Panc1 (cell line): ENCODE measurements around the gene CASR.

ENCODE experiments used
- CTCF ChIP-seq: fragments of 450-650 bp; IDR thresholded peaks from 2 replicates; pipeline ENCODE4 v1.5.1; 2017; ENCODE audit warnings: mild to moderate bottlenecking
- REST ChIP-seq, 2 experiments: IDR thresholded peaks; 2 replicates each; pipeline ENCODE4 v1.6.1; 2011 to 2012; ENCODE audit warnings: low read depth in 2 of 2, control low read depth in 1 of 2, low read length in 1 of 2, mild to moderate bottlenecking in 1 of 2, moderate library complexity in 1 of 2; ENCODE audit not compliant: insufficient read depth in 1 of 2
- TCF7L2 ChIP-seq: IDR thresholded peaks from 2 replicates; pipeline ENCODE4 v1.6.1; 2011; ENCODE audit warnings: mild to moderate bottlenecking, low read depth, low read length, inconsistent platforms

- TF ChIP-seq CTCF: no peak
- no peak for TF ChIP-seq REST (IDR thresholded peaks at IDR 0.05; ENCODE audit: insufficient read depth in 1 of 2, low read depth in 2 of 2, low read length in 1 of 2)
- no peak for TF ChIP-seq TCF7L2
Observed at GRCh38 chr3:122273498-122273897, 90.0 kb downstream of the CASR start.
